Kidney epithelial cell (primary cell): Measurements from ENCODE around the gene MYH9. TPM values are rescaled to one million over a fixed set of nuclear protein-coding genes. Genes with fewer than 3 reads are reported as not detected.

Source experiments
- DNase-seq: peaks from one replicate; pipeline ENCODE4 v3.0.0-alpha.2; 2010; ENCODE audit warnings: low read depth
- H3K27me3 ChIP-seq: 2 replicates; pipeline ENCODE4 v1.6.0; 2011; ENCODE audit warnings: low read length; ENCODE audit not compliant: control insufficient read depth, insufficient read depth
- H3K36me3 ChIP-seq: 2 replicates; pipeline ENCODE4 v1.5.1; 2011; ENCODE audit warnings: low read length; ENCODE audit not compliant: control insufficient read depth, insufficient read depth
- H3K4me3 ChIP-seq: 2 replicates; pipeline ENCODE4 v1.5.1; 2011; ENCODE audit warnings: low read depth, mild to moderate bottlenecking, control low read depth, low read length
- total RNA-seq: library from RNA; depleted of rRNA; stranded (reverse); fragments of >200 nt; gene quantifications from 2 replicates; pipeline ENCODE4 v1.2.3, GENCODE V29; 2015
- TF ChIP-seq, protein P1 (sequence below): IDR thresholded peaks from 2 replicates; pipeline ENCODE4 v1.5.1; 2011; ENCODE audit warnings: mild to moderate bottlenecking, moderate library complexity, low read length, control low read depth, inconsistent platforms; ENCODE audit not compliant: insufficient read depth, poor library complexity, severe bottlenecking

MYH9 gene
- total RNA-seq, 1 donor from 2014 or later = 1,580 TPM

DNA sequence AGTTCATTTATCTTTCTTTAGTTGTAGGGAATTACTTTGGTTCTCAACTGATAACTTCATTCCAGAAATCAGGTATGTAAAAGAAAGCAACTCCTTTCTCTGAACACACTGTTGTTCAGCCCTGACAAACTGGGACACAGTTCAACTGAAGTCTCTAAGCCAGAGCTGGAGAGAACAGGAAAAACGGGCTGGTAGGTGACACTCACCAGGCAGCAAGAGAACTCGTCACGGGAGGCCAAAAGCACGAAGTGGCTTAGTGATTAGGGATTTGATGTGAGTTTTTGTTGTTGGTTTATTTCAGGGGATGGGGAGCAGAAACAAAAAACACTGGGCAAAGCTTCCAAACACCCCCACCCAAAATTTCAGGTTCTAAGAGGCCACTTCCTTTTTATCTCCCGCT is 54.1 kb downstream of the MYH9 start:
- H3K4me3 ChIP-seq = no peak overlapping the region
- DNase-seq = no peak
- peaks cover 12% of the 10 kb centered on the region for H3K36me3 ChIP-seq

DNA sequence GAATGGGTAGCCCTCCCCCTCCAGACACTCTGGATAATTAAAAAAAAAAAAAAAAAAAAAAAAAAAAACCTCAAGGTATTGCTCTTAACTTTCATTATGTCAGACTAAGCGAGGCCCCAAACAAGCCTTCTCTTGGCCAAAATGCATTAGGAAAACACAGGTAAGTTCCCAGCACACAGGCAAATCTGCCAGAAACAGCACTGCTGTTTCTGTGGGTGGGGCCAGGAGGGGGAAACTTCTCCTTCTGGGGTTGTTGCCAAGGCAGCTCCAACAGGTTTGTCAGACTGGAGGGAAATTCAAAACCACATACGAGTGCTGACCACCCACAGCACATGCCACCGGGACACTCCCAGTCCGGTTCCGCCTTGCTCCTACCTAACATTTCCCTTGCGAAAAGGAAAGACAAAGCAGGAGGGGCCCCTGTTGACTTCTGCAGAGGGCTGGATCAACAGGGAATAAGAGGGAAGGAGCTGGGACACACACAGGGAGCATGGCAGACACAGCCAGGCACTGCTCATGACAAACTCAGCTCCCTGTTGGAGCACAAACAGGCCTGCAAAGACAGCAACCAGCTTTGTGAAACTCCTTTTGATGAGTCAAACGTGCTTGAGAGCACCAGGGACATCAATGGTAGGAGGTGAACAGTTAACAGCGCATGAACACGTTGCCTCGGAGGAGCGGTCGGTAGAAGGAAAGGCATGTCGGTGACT is 55.0 kb downstream of the MYH9 start:
- TF ChIP-seq, protein P1, sequence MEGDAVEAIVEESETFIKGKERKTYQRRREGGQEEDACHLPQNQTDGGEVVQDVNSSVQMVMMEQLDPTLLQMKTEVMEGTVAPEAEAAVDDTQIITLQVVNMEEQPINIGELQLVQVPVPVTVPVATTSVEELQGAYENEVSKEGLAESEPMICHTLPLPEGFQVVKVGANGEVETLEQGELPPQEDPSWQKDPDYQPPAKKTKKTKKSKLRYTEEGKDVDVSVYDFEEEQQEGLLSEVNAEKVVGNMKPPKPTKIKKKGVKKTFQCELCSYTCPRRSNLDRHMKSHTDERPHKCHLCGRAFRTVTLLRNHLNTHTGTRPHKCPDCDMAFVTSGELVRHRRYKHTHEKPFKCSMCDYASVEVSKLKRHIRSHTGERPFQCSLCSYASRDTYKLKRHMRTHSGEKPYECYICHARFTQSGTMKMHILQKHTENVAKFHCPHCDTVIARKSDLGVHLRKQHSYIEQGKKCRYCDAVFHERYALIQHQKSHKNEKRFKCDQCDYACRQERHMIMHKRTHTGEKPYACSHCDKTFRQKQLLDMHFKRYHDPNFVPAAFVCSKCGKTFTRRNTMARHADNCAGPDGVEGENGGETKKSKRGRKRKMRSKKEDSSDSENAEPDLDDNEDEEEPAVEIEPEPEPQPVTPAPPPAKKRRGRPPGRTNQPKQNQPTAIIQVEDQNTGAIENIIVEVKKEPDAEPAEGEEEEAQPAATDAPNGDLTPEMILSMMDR = no peak
- Histone ChIP-seq H3K4me3 (no peak overlapping the region), H3K27me3 (no peaks in the 10 kb centered on the region), H3K36me3 (peaks cover 11% of the 10 kb centered on the region)
- DNase-seq = no peak

More for the DNA sequence above, 54.1 kb downstream of the MYH9 start:
- H3K27me3 ChIP-seq = no peaks in the 10 kb centered on the region
- TF ChIP-seq, protein P1 = no peak

DNA sequence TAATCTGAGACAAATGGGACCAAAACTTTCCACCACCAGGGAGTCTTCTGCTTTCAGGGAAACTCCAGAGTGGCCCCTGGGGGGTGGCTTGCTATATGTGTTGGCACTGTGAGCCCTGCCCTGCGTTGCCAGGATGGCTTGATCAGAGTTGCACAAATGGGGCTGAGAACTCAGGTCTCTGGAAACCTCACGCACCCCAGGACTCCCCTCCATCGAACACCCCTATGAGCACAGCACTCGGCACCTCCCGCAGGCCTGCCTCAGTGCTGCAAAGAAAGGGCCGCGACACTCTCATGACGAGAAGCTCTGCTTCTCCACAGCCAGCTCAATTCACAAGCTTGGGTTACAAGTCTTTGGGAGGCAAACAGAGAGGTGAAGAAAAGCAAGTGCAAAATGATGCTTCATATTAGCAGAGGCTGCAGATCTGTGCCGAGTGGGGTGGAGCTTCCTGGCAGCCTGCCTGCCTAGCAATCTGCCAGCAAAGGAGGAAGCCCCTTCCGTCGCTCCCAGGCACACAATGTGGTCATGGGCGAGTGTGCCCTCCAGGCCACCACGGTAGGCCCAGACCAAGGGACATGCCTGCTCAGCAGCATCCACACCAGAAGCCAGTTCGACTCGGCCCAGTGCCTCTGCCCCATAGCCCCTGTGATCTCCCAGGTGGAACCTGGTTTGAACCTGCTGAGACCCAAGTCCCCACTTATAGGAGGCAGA is 55.7 kb downstream of the MYH9 start:
- Histone ChIP-seq H3K4me3 (no peak overlapping the region), H3K27me3 (no peaks in the 10 kb centered on the region), H3K36me3 (peaks cover 12% of the 10 kb centered on the region)
- TF ChIP-seq, protein P1 = no peak
- DNase-seq = no peak

DNA sequence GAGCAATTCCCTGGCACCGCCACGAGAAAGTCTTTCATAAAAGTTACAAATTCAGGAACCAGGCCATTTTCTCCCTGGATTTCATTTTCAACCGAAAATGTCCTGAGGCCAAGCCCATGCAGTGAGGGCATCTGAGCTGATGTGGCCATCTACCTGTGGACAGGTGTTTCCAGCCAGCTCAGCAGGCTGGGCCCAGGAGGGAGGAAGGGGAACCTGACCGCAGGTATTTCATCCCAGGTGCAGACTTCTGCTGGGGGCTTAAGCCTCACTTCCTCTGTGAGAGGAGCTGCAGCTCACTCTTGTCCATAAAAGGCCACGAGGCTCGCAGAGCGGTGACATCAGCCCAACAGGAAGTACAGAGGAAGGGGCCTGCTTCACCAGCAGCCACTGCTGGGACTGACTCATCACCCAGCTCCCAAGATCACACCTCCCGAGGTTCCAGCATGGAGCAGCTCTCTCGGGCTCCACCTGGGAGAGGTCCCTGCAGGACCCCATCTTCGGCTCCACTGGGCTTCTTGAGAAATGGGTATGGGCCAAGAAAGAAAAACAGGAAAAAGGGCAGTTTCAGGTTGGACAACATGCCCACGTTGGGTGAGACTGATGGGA is 56.4 kb downstream of the MYH9 start:
- peak; percentile 98 for DNase-seq

DNA sequence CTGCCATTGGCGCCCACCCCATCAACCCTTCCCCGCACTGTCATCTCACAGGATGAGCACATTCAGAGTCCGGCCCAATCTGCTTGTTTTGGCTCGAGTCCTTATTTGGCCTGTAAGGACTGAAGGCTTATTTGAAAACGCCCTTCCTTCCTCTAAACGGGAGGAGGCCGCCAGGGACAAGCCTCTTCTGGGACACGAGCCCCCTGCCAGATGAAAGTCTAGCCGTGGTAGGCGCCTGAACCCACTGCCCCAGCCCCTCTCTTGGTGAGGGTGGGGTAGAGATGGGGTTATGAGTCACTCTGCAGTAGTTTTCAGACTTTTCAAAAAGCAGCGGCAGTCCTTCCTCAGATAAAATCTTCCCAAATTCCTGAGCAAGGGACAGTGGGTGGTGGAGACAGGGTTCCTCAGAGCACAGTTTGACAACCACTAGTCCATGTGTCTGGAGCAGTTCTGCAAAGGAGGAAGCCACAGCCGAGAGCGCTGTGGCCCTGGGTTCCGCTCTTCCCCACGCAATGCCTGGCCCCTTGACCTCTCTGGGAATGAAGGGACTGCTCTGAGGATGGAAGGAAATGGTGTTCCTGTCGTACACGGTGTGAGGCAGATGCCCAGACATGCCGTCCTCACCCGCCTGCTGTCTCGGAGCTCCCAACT is 57.0 kb downstream of the MYH9 start:
- TF ChIP-seq, protein P1 = no peak
- no peak for DNase-seq
- H3K4me3 ChIP-seq = no peak overlapping the region
- peaks cover 16% of the 10 kb centered on the region for H3K36me3 ChIP-seq
- no peaks in the 10 kb centered on the region for H3K27me3 ChIP-seq

More for the DNA sequence above, 56.4 kb downstream of the MYH9 start:
- no peak overlapping the region for H3K4me3 ChIP-seq
- TF ChIP-seq, protein P1 = peak; percentile 18
- H3K36me3 ChIP-seq = peaks cover 13% of the 10 kb centered on the region
- no peaks in the 10 kb centered on the region for H3K27me3 ChIP-seq
